C4-2B (cell line): Measurements from ENCODE around the gene NXF1.

ENCODE experiments used
- ZFX ChIP-seq: fragments of 450-650 bp; IDR thresholded peaks from 2 replicates; pipeline ENCODE4 v1.6.1; 2017
- TF ChIP-seq, protein P1 (sequence below): fragments of 450-650 bp; conservative IDR thresholded peaks from 2 replicates; pipeline ENCODE4 v1.5.1; 2017; ENCODE audit warnings: mild to moderate bottlenecking

DNA sequence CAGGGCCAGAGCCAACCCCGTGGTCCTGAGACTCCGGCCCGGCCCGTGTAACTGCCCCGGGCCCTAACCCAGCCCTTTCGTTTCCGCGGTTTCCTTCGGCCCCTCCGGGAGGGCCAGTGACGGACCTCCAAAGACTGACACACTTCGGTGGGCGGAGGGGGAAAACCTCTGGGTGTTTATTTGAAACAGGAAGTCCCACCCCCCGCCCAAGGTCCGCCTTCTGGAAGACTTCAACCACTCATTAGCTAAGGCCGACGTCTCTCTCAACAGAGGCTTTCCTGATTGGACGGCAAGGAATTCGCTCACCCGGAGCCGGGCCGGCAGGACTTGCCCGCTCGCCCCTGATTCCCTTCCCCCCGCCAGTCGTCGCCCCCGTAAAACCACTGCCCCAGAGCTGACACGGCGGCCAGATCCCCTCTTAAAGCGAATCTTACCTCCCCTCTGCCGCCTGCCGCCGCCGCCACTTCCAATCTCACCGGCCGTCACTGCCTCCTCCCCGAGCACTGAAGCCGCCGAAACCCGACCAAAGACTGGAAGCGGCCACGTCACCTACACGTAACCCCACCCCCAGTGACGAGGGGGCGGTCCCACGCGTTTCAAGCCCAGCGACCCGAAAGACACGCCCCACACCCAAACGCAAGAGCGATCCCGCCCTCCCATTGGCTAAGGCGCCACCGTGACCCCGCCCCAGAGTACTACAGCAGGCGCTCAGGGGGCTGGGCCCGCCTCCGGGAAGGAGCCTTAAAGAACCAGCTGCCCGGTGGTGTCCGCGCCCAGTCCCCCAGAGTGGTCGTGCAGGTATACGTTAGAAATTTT is 26.5 kb upstream of the NXF1 start, which contains the start of gene STX5:
- TF ChIP-seq, protein P1, sequence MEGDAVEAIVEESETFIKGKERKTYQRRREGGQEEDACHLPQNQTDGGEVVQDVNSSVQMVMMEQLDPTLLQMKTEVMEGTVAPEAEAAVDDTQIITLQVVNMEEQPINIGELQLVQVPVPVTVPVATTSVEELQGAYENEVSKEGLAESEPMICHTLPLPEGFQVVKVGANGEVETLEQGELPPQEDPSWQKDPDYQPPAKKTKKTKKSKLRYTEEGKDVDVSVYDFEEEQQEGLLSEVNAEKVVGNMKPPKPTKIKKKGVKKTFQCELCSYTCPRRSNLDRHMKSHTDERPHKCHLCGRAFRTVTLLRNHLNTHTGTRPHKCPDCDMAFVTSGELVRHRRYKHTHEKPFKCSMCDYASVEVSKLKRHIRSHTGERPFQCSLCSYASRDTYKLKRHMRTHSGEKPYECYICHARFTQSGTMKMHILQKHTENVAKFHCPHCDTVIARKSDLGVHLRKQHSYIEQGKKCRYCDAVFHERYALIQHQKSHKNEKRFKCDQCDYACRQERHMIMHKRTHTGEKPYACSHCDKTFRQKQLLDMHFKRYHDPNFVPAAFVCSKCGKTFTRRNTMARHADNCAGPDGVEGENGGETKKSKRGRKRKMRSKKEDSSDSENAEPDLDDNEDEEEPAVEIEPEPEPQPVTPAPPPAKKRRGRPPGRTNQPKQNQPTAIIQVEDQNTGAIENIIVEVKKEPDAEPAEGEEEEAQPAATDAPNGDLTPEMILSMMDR, result no peak
- TF ChIP-seq ZFX, result no peak
